HG03442 (cell line): Measurements from ENCODE around the gene OSTM1.

ENCODE experiments used
- ATAC-seq: cut with Tn5 transposase; IDR thresholded peaks from one replicate; pipeline ENCODE4 v1.9.1; 2021; ENCODE audit warnings: mild to moderate bottlenecking, moderate library complexity; ENCODE audit not compliant: unreplicated experiment

The OSTM1 gene

GRCh38 chr6:108102965-108103364 is 28.4 kb upstream of the OSTM1 start:
- no peak for ATAC-seq

DNA sequence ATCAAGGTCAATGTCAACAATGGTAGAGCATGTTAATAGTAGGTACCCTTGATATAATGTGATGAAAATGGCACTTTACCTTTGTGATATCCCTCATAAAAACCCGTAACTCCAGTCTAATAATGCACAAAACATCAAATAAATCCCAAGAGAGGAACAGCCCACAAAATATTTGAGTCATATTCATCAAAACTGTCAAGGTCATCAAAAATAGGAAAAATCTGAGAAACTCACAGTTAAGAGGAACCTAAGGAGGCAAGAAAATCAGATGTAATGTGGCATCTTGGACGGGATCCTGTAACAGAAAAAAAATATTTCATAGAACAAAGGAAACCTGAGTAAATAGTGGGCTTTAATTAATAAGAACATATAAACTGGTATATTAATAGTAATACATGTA is 25.5 kb upstream of the OSTM1 start:
- ATAC-seq = no peak

GRCh38 chr6:108097882-108098281 is 23.3 kb upstream of the OSTM1 start:
- ATAC-seq = no peak

DNA sequence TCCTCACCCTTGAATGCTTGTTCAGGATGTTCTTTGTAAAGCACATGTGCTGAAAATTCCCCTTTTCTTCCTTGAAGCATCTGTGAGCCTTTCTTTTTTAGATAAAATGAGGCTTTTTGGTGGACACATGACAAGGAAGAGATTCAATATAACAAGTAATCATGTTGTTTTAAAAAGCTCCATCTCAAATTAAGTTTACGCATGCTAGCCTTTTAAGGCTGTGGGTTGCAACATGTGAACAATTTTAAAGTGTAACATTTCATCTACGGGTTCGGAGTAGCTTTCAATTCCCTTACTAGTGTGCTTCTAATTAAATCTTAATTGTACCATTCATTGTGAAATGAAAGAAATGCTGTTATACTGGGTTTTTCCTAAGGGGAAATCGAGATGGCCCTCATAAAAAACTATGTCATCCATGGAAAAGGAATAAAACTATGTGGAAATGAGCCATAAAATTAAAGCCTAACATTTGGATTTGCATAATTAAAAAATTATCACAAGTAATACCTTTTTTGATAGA is 19.3 kb upstream of the OSTM1 start:
- ATAC-seq = no peak

DNA sequence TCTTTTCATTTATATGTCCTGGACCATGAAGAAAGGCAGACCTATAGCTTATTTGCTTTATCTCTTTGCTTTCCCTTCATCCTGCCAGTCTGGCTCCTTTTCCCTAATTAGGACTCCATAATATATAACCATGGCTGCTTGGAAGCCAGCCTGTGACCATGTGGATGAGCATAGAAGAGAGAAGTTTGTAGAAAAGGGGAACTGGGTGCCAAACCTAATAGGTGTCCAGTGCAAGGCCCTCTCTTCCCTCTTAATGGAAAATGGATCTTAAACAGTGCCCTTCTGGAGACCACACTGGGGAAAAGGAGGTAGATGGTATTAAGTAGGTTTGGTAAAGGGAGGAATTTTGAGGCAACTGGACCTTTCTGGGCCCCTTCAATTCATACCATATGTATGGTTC is 16.7 kb upstream of the OSTM1 start:
- ATAC-seq = no peak

- ATAC-seq = no peak
These were observed 8.8 kb upstream of the OSTM1 start for GRCh38 chr6:108083349-108083748.

GRCh38 chr6:108082539-108082938 is 8.0 kb upstream of the OSTM1 start:
- ATAC-seq = no peak

- ATAC-seq = no peak
These were observed 5.7 kb upstream of the OSTM1 start for GRCh38 chr6:108080010-108080780.

GRCh38 chr6:108078191-108078590 is 3.6 kb upstream of the OSTM1 start:
- ATAC-seq = no peak

DNA sequence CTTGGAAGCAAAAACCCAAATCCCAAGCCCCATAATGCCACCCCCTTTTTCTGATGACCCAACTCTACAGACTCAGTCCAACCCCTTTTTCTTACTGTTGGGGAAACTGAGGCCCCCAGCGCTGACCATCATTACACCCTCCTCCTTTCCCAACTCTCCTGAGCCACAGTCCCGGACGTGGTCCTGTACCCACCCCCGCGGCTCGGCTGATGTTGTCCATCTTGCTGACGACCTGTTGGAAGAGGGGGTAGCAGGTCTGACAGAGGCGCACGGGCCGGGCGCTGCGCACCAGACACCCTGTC is 533 bp downstream of the OSTM1 start:
- ATAC-seq = peak; percentile 34

DNA sequence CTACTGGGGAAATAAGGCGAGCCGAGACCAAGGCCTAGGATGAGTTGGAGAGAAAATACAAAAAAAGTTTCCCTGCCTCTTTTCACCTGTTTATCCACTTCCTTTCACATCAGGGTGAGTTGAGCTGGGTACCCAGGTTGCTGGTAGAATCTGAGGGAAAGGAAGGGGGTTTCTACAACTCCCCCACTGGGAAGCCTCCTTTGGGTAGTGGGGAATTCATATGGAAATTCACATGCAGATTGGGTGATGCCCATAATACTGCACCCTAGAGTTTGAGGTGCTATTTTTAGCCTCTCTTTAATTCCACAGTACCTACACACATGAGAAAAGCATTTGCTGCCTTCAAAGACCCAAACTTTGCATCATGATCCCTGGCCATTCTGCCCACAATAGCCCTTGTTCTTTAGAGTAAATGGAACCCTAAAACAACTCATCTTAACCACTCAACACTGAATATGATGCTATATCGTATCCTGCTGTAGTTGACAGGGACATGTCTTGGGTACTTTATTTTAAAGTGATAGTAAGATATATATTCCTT is 2.7 kb downstream of the OSTM1 start:
- no peak for ATAC-seq

- ATAC-seq = peak; percentile 95
These were observed 5.9 kb downstream of the OSTM1 start for GRCh38 chr6:108068618-108069017.

DNA sequence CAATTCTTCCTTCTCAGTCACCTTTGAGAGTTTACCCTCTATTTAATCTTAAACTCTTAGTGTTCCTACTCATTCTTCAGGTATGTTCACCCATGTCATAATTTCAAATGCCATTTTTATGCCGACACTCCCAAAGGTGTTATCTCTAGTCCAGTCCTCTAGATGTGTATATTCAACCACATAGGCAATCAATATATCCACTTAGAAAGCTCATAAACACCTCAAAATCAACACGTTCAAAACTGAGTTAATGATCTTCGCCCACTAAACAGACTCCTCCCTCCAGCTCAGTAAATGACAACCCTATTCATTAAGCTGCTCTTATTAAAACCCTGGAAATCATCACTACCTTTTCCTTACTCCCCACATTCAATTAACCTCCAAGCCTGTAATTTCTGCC is 6.4 kb downstream of the OSTM1 start:
- ATAC-seq = no peak

DNA sequence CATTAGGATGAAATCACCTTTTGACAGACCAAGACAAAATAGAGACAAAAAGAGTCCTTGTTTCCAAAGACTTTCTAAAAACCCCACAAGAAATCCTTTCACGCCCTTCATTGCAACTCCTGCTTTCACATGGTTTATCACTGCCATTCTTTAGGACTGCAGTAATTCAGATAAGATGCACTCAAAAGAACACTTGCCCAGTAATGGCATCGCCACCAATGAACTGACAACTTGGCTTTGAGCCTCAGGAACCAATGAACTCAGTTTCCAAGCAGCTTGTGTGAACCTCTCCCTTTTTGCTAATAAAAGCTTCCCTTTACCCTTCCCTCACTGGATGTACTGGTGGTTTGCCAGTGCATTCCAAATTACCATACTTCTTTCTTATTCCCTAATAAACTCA is 21.8 kb downstream of the OSTM1 start:
- ATAC-seq = no peak

DNA sequence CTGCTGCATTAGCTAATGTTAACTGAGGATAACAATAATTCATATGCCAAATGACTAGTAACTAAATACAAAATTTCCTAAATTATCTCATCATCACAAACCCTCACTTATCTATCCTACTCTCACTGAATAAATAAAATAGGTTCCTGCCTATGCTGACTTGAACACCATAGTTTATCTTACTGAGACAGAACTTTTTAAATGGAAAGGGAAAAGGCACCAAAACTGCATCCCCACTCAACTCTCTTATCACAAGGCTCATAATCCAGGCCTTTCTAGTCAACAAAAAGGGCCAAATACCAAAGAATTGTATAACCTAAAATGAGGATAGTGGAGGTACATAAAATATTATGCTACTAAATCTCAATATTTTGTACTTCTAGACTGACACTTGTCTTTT is 23.1 kb downstream of the OSTM1 start:
- no peak for ATAC-seq

GRCh38 chr6:108039681-108040080 is 34.9 kb downstream of the OSTM1 start:
- no peak for ATAC-seq

DNA sequence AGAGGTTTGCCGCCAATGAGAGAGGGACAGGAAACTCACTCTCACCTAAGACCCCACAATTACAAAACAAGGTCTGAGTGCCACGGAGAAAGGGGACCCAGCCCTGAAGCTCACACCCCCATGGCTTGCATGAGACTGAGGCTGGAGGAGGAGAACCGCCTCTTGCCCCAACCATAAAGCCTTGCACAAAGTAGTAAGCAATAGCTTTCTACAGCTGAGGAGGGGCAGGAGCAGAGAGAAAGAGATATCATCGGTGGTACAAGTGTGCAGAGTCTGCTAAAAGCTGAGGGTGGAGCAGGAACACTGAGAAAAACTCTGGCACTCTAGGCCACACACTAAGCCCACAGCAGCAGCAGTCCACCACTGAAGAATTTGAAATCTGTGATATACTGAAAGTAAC is 37.7 kb downstream of the OSTM1 start:
- ATAC-seq = no peak

GRCh38 chr6:108031968-108032367 is 42.6 kb downstream of the OSTM1 start:
- ATAC-seq = no peak

DNA sequence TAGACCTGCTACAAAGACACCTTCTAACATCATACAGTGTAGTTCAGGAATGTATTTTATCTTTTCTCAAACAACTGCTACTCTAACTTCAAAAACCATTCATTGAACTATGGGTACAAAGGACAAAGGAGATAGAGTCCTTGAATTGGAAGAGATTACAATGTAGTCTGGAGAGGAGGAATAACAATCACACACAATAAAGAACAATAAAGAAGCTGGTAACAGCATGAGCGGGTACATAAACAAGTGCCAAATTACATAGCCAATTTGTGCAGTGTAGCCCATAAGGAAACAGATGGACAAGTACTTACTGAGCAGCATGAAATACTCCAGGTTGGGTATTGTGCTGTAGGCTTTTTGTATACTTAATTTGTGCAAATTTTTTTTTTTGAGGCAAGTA is 44.3 kb downstream of the OSTM1 start:
- no peak for ATAC-seq

GRCh38 chr6:108029226-108029921 is 45.2 kb downstream of the OSTM1 start:
- ATAC-seq = no peak

- no peak for ATAC-seq
These were observed 46.9 kb downstream of the OSTM1 start for GRCh38 chr6:108027594-108027993.

DNA sequence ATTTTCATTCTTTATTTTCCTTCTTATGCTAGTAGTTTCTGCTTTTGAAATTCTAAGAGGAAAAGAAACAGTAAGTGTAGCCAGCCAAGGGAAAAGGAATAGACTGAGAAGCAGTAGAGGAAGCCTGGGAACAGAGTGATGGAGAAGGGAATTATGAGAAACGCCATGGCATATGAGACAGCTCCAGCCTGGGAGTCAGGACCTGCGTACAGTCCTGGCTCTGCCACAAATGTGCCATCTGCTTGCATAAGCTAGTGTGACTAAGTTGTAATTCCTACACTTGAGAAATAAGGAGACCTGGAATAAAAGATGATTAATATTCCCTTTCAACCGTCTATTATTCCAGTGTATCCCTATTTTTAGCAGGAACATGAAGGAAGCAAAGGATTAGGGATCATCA is 47.5 kb downstream of the OSTM1 start:
- ATAC-seq = no peak
